Measurements from ENCODE around the gene BBOF1.
A peak's percentile ranks its signal among the peaks of the same experiment; 100 is the strongest.
"Not testable (repeated sequence)": the region's sequence is repeated elsewhere in the genome, so short reads cannot be mapped to it uniquely, and the experiment has no call there.

Gene BBOF1

DNA sequence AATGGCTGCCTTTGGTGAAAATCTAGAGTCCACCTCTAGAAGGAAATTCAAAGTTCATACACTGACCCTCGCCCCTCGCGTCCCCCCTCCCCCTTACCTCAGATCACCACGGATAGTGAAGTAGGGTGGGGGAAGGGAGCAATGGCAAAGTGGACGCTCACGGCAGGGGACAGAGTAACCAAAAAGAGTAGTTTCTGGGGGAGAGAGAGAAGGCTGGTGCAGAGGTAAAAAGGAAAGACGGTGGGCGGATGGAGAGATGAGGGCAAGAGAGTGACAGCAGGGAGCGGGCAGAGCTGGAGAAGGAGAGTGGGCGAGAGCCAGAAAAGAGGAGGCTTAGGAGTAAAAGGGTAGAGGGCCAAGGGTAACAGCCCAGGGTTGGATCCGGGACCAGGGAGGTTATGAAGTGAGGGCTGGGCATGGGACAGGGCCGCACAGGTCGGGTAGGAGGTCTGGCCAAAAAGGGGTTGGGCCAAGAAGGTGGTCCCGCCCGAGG lies 64.7 kb downstream of the BBOF1 start:
- in situ Hi-C loops (cut with MboI; ENCODE audit: low pct_unique_long_range_greater_than_20kb, low sequenced_read_pairs) = no loop called here
- no peak for DNase-seq

DNA sequence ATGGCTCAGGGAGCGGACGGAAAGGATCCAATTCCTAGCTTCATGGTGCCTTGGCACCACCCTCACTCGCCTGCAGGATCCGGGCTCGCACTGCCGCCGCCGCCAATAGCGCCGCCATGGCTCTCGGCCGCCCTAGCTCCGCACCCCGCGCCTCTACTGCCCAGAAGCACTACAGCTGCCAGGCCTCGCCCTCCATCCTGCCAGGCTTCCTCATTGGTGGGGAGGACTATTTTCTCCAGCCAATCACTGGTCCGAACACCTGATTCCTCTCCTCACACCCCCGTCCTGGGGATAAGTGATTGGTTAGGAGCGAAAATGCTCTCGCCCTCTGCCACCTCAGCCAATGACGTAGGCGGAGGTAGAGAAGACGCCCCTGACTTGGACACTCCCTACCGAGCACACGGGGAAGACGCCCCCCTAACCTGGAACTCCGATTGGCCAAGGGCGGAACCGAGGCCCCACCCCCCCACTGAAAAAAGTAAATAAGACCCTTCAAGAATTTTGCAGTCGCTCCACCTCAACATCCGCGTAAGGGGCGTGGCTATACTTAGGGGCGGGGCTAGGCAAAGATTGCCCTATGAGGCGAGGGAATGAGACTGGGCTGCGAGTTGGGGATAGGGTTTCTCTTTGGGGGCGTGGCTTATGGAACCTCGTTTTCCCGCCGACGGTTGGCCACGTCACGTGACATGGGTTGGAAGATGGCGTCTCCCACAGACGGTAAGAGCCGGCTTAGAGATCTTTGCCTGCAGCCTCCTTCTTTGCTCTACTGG lies 65.3 kb downstream of the BBOF1 start, which contains the start of the genes ALDH6A1 and LIN52:
ALDH6A1 (minus strand) TSS at position 177 of the 770 bp plus-strand sequence; CDS start at position 118, 59 bp downstream.
LIN52 (plus strand) TSS at position 680 of the 770 bp plus-strand sequence; CDS start at position 699, 19 bp downstream.
- in situ Hi-C loops (cut with MboI; ENCODE audit: low pct_unique_long_range_greater_than_20kb, low sequenced_read_pairs) = no loop called here

DNA sequence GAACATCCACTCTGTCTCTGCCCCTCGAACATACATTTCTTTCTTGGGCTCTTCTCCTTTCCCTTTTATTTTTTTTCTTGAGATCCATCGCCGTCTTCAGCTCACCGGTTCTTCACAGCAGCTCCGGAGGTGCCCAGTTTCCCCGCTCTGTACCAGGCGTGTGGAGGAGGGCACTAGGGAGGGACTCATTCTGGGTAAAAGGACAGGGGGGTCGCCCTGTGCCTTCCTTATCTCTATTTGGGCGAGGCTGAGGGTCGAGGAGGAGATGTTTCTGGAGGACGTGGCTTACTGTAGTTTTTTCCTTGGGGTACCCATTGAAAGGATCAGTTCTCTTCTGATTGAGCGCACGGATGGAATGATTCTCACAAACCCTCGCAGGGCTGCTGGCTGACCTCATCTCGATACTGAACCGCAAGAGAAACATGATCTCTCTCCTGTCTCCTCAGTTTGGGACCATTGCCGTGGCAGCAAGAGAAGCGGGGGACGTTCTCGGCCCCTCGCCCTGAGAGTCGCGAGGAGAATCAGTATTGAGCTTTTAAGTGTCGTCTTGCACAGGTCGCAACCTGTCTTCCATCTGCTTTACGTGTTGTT lies 66.0 kb downstream of the BBOF1 start:
- in situ Hi-C loops (cut with MboI; ENCODE audit: low pct_unique_long_range_greater_than_20kb, low sequenced_read_pairs) = no loop called here
- DNase-seq = peak; percentile 50

More for the DNA sequence above, 65.3 kb downstream of the BBOF1 start, which contains the start of the genes ALDH6A1 and LIN52:
- DNase-seq = peak; percentile 100

DNA sequence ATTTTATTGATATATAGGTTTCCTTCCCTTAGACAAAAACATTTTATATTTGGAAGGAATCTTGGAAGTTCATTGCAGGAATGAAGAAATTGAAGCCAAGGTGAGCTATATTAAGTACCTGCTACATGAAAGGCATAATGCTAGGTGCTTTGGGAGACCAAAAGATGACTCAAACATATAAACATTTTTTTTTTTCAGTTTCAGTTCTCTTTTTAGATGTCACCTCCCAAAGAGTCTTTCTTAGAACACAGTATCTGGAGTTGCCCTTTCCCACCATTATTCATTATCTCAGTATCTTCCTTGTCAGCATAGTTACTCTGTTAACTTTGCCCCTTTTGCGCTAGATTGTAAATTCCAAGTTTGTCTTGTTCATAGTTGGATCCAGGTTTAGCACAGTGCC lies 66.7 kb downstream of the BBOF1 start:
- in situ Hi-C loops (cut with MboI; ENCODE audit: low pct_unique_long_range_greater_than_20kb, low sequenced_read_pairs) = no loop called here
- DNase-seq = peak; percentile 5

GRCh38 chr14:74089251-74090020 lies 70.3 kb downstream of the BBOF1 start:
- in situ Hi-C loops (cut with MboI; ENCODE audit: low pct_unique_long_range_greater_than_20kb, low sequenced_read_pairs) = no loop called here
- no peak for DNase-seq

- DNase-seq = no peak
- in situ Hi-C loops (cut with MboI; ENCODE audit: low pct_unique_long_range_greater_than_20kb, low sequenced_read_pairs) = no loop called here
Observed at GRCh38 chr14:74105381-74105780, 86.2 kb downstream of the BBOF1 start.

GRCh38 chr14:74109369-74109768 lies 90.2 kb downstream of the BBOF1 start:
- in situ Hi-C loops (cut with MboI; ENCODE audit: low pct_unique_long_range_greater_than_20kb, low sequenced_read_pairs) = no loop called here
- no peak for DNase-seq

DNA sequence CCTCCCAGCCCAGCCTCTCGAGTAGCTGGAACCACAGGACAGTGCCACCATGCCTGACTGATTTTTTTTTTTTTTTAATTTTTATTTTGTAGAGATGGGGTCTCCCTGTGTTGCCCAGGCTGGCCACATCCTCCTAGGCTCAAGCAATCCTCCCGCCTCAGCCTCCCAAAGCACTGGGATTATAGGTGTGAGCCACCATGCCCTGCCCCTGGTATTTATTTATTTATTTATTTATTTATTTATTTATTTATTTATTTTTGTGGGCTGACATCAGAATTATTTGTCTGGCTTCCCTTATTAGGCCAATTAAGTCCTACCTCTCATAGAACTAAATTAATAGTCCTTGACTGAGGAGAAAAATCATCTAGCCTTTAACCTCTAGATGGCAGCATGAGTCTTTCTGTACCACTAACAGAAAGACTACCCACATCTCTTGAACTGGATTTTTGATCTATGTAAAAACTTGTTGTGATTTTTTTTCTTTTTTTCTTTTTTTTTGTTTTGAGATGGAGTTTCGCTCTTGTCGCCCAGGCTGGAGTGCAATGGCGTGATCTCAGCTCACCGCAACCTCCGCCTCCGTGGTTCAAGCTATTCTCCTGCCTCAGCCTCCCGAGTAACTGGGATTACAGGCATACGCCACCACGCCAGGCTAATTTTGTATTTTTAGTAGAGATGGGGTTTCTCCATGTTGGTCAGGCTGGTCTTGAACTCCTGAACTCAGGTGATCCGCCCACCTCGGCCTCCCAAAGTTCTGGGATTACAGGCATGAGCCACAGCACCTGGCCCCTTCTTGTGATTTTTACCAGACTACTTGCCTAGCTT lies 92.5 kb downstream of the BBOF1 start:
- peak; percentile 61 for DNase-seq
- in situ Hi-C loops (cut with MboI; ENCODE audit: low pct_unique_long_range_greater_than_20kb, low sequenced_read_pairs) = not testable (repeated sequence)
